H9 (cell line): ENCODE measurements around the gene C4orf46. TPM values are rescaled to one million over a fixed set of nuclear protein-coding genes. Genes with fewer than 3 reads are reported as not detected.

Source experiments
- DNase-seq: peaks from one replicate; pipeline ENCODE4 v3.0.0-alpha.2; 2017
- H2AFZ ChIP-seq: one replicate; pipeline ENCODE4 v1.6.1; 2013; ENCODE audit warnings: mild to moderate bottlenecking, low read length, control low read depth, moderate library complexity
- H2AK5ac ChIP-seq: 2 replicates; pipeline ENCODE4 v1.6.1; 2013; ENCODE audit warnings: low read length, control low read depth, mixed read lengths; ENCODE audit not compliant: insufficient read length
- H2BK120ac ChIP-seq: one replicate; pipeline ENCODE4 v1.6.1; 2013; ENCODE audit warnings: low read depth, mild to moderate bottlenecking, low read length, control low read depth, inconsistent platforms; ENCODE audit not compliant: poor library complexity, severe bottlenecking
- H2BK12ac ChIP-seq: 2 replicates; pipeline ENCODE4 v1.6.1; 2013; ENCODE audit warnings: low read length, control low read depth, mixed read lengths, low read depth; ENCODE audit not compliant: insufficient read length
- H2BK15ac ChIP-seq: 2 replicates; pipeline ENCODE4 v1.6.1; 2013; ENCODE audit warnings: low read depth, low read length, control low read depth
- H2BK20ac ChIP-seq: one replicate; pipeline ENCODE4 v1.6.1; 2013; ENCODE audit warnings: low read depth, mild to moderate bottlenecking, low read length, control low read depth, inconsistent platforms; ENCODE audit not compliant: poor library complexity, severe bottlenecking
- H2BK5ac ChIP-seq: 2 replicates; pipeline ENCODE4 v1.6.1; 2013; ENCODE audit warnings: low read length, control low read depth, mixed read lengths; ENCODE audit not compliant: insufficient read length
- H3K14ac ChIP-seq: 2 replicates; pipeline ENCODE4 v1.6.1; 2013; ENCODE audit warnings: low read length, control low read depth; ENCODE audit not compliant: insufficient read depth
- H3K18ac ChIP-seq: 2 replicates; pipeline ENCODE4 v1.6.1; 2013; ENCODE audit warnings: low read depth, mild to moderate bottlenecking, mixed read lengths, low read length, control low read depth; ENCODE audit not compliant: insufficient read length
- H3K23ac ChIP-seq: 2 replicates; pipeline ENCODE4 v1.6.1; 2013; ENCODE audit warnings: low read length, control low read depth, mixed read lengths, low read depth; ENCODE audit not compliant: insufficient read length
- H3K23me2 ChIP-seq: 2 replicates; pipeline ENCODE4 v1.6.1; 2013; ENCODE audit warnings: low read depth, mild to moderate bottlenecking, mixed read lengths, low read length, control low read depth; ENCODE audit not compliant: insufficient read length, poor library complexity, severe bottlenecking
- H3K27ac ChIP-seq: 2 replicates; pipeline ENCODE4 v1.5.1; 2013; ENCODE audit warnings: low read length, control low read depth, mixed read lengths, low read depth; ENCODE audit not compliant: insufficient read length
- H3K27me3 ChIP-seq: 2 replicates; pipeline ENCODE4 v1.6.1; 2013; ENCODE audit warnings: low read length, control low read depth, inconsistent platforms; ENCODE audit not compliant: insufficient read depth
- H3K4ac ChIP-seq: 2 replicates; pipeline ENCODE4 v1.6.1; 2013; ENCODE audit warnings: low read depth, mild to moderate bottlenecking, control low read depth, inconsistent platforms, low read length, moderate library complexity
- H3K4me1 ChIP-seq: 2 replicates; pipeline ENCODE4 v1.6.1; 2013; ENCODE audit warnings: low read length, control low read depth, inconsistent platforms; ENCODE audit not compliant: insufficient read depth
- H3K4me2 ChIP-seq: 2 replicates; pipeline ENCODE4 v1.6.1; 2013; ENCODE audit warnings: low read length, control low read depth, mixed read lengths; ENCODE audit not compliant: insufficient read length, insufficient read depth
- H3K56ac ChIP-seq: 2 replicates; pipeline ENCODE4 v1.6.1; 2013; ENCODE audit warnings: low read depth, mild to moderate bottlenecking, mixed read lengths, low read length, control low read depth; ENCODE audit not compliant: insufficient read length
- H3K79me1 ChIP-seq: 2 replicates; pipeline ENCODE4 v1.6.1; 2013; ENCODE audit warnings: low read depth, mild to moderate bottlenecking, moderate library complexity, low read length, control low read depth, inconsistent platforms; ENCODE audit not compliant: insufficient read depth, poor library complexity, severe bottlenecking
- H3K79me2 ChIP-seq: 2 replicates; pipeline ENCODE4 v1.6.1; 2013; ENCODE audit warnings: low read length, control low read depth, inconsistent platforms; ENCODE audit not compliant: insufficient read depth
- H3K9ac ChIP-seq: 2 replicates; pipeline ENCODE4 v1.6.1; 2013; ENCODE audit warnings: low read length, control low read depth, mixed read lengths; ENCODE audit not compliant: insufficient read length; ENCODE audit errors: extremely low read depth
- H3K9me3 ChIP-seq: one replicate; pipeline ENCODE4 v1.6.1; 2013; ENCODE audit warnings: low read depth, low read length, inconsistent platforms; ENCODE audit not compliant: control insufficient read depth
- H3T11ph ChIP-seq: one replicate; pipeline ENCODE4 v1.6.1; 2013; ENCODE audit warnings: mild to moderate bottlenecking, low read length, control low read depth, inconsistent platforms
- H4K20me1 ChIP-seq: one replicate; pipeline ENCODE4 v1.6.1; 2013; ENCODE audit not compliant: control insufficient read depth, insufficient read length, insufficient read depth
- H4K5ac ChIP-seq: 2 replicates; pipeline ENCODE4 v1.6.1; 2013; ENCODE audit warnings: low read depth, mild to moderate bottlenecking, mixed read lengths, low read length, control low read depth; ENCODE audit not compliant: insufficient read length
- H4K8ac ChIP-seq: replicated peaks from 2 replicates; pipeline ENCODE4 v1.6.1; 2013; ENCODE audit warnings: low read length, control low read depth, mixed read lengths, low read depth; ENCODE audit not compliant: insufficient read length
- H4K91ac ChIP-seq: 2 replicates; pipeline ENCODE4 v1.6.1; 2013; ENCODE audit warnings: low read depth, mild to moderate bottlenecking, moderate library complexity, mixed read lengths, low read length, control low read depth; ENCODE audit not compliant: insufficient read length
- H3K27ac Mint-ChIP-seq, 3 experiments: 2 replicates in 2 of 3; 3 replicates in 1 of 3; pipeline ENCODE4 v1.8.0; 2020 to 2021; ENCODE audit warnings: mixed read lengths in 3 of 3, mild to moderate bottlenecking in 1 of 3, moderate library complexity in 1 of 3
- H3K27me3 Mint-ChIP-seq: 2 replicates; pipeline ENCODE4 v1.8.0; 2021; ENCODE audit warnings: low read depth, mild to moderate bottlenecking, moderate library complexity, mixed read lengths
- H3K36me3 Mint-ChIP-seq, 3 experiments: 2 replicates in 2 of 3; 3 replicates in 1 of 3; pipeline ENCODE4 v1.8.0; 2020 to 2021; ENCODE audit warnings: low read depth in 3 of 3, mixed read lengths in 3 of 3; ENCODE audit not compliant: insufficient read depth in 1 of 3
- H3K4me1 Mint-ChIP-seq, 2 experiments: 2 replicates each; pipeline ENCODE4 v1.8.0; 2020; ENCODE audit warnings: mixed read lengths in 2 of 2
- H3K4me3 Mint-ChIP-seq, 2 experiments: 2 replicates in 1 of 2; 3 replicates in 1 of 2; pipeline ENCODE4 v1.8.0; 2020 to 2021; ENCODE audit warnings: mild to moderate bottlenecking in 2 of 2, mixed read lengths in 2 of 2, moderate library complexity in 1 of 2
- H3K9me3 Mint-ChIP-seq, 2 experiments: 2 replicates in 1 of 2; 3 replicates in 1 of 2; pipeline ENCODE4 v1.8.0; 2020; ENCODE audit warnings: mild to moderate bottlenecking in 2 of 2, mixed read lengths in 2 of 2, moderate library complexity in 1 of 2
- CTCF ChIP-seq: fragments of 200-600 bp; sonication (generic); conservative IDR thresholded peaks from 3 replicates; pipeline ENCODE4 v1.8.0; 2021; ENCODE audit warnings: antibody characterized with exemption, mild to moderate bottlenecking
- WGBS: extraction: QIAGEN DNeasy Blood & Tissue Kit; methylation state at CpG from one replicate; pipeline ENCODE4 v1.1.7; 2013; ENCODE audit warnings: missing lambda C conversion rate, low lambda C conversion rate, mixed read lengths; ENCODE audit not compliant: insufficient read length; ENCODE audit errors: extremely low coverage; 5-methylcytosine and 5-hydroxymethylcytosine counted together
- total RNA-seq: library from RNA; stranded (reverse); gene quantifications from 2 replicates; pipeline ENCODE4 v1.2.1, GENCODE V29; 2021

The C4orf46 gene
- total RNA-seq, 1 experiment from 2014 or later, result 19.6 TPM

GRCh38 chr4:158670975-158671664 is 567 bp downstream of the C4orf46 start:
- peak; percentile 57 for DNase-seq
- peaks cover 3% of the 10 kb centered on the region for H3K79me1 ChIP-seq
- H3K18ac ChIP-seq, result peak overlapping the region; percentile 81
- H3K4me3 Mint-ChIP-seq, result peak overlapping the region; percentile 98 to 99
- H3K4me1 ChIP-seq, result no peaks in the 10 kb centered on the region
- H3K4me2 ChIP-seq, result peak overlapping the region; percentile 95
- no peak overlapping the region for H2BK5ac ChIP-seq
- H4K91ac ChIP-seq, result no peak overlapping the region
- H2AK5ac ChIP-seq, result no peak overlapping the region
- no peak overlapping the region for H3T11ph ChIP-seq
- H2BK120ac ChIP-seq, result no peak overlapping the region
- peaks cover 11 to 15% of the 10 kb centered on the region in 2 experiments for H3K4me1 Mint-ChIP-seq
- H3K9me3 ChIP-seq, result no peaks in the 10 kb centered on the region
- no peak overlapping the region for H3K27ac ChIP-seq
- H2BK20ac ChIP-seq, result no peak overlapping the region
- peaks cover 5% of the 10 kb centered on the region; the same call in 1 of the 2 replicates for H3K79me2 ChIP-seq
- H4K8ac ChIP-seq, result no peak overlapping the region
- H2BK15ac ChIP-seq, result no peak overlapping the region
- H3K9me3 Mint-ChIP-seq, result no peaks in the 10 kb centered on the region
- peak overlapping the region; percentile 96 to 99 (median 97); a peak in 6 of 7 replicates for H3K27ac Mint-ChIP-seq
- peak overlapping the region; percentile 46; the same call in 1 of the 2 replicates for H3K4ac ChIP-seq
- no peaks in the 10 kb centered on the region for H3K27me3 Mint-ChIP-seq
- peaks cover 8 to 18% (median 15%) of the 10 kb centered on the region in 3 experiments for H3K36me3 Mint-ChIP-seq
- peak overlapping the region; percentile 7 for H3K23ac ChIP-seq
- H3K14ac ChIP-seq, result peak overlapping the region; percentile 98
- no peaks in the 10 kb centered on the region for H3K27me3 ChIP-seq
- H4K5ac ChIP-seq, result peak overlapping the region; percentile 14
- no peak for TF ChIP-seq CTCF
- H3K9ac ChIP-seq, result peak overlapping the region; percentile 79
- no peak overlapping the region for H2BK12ac ChIP-seq
- no peaks in the 10 kb centered on the region for H4K20me1 ChIP-seq
- no CpG with 5 or more reads among the region's 35 CpGs for WGBS
- no peak overlapping the region for H2AFZ ChIP-seq
- no peak overlapping the region for H3K56ac ChIP-seq
- H3K23me2 ChIP-seq, result peaks cover 13% of the 10 kb centered on the region
